Suppressor macrophage (primary cell): ENCODE measurements around the gene NAA20.
A peak's percentile ranks its signal among the peaks of the same experiment; 100 is the strongest.

ENCODE experiments used
- DNase-seq, 4 experiments: peaks; one replicate each; pipeline ENCODE4 v3.0.0-alpha.2; 2020 to 2022
- total RNA-seq, 17 experiments: gene quantifications; one replicate each; lab custom pipeline; 2026; ENCODE audit warnings: mixed read lengths in 6 of 17, inconsistent platforms in 3 of 17; lab: John Stamatoyannopoulos, UW

Gene NAA20, protein sequence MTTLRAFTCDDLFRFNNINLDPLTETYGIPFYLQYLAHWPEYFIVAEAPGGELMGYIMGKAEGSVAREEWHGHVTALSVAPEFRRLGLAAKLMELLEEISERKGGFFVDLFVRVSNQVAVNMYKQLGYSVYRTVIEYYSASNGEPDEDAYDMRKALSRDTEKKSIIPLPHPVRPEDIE
- 25.7 to 67.2 (median 47.1) reads per million in 17 experiments for total RNA-seq

DNA sequence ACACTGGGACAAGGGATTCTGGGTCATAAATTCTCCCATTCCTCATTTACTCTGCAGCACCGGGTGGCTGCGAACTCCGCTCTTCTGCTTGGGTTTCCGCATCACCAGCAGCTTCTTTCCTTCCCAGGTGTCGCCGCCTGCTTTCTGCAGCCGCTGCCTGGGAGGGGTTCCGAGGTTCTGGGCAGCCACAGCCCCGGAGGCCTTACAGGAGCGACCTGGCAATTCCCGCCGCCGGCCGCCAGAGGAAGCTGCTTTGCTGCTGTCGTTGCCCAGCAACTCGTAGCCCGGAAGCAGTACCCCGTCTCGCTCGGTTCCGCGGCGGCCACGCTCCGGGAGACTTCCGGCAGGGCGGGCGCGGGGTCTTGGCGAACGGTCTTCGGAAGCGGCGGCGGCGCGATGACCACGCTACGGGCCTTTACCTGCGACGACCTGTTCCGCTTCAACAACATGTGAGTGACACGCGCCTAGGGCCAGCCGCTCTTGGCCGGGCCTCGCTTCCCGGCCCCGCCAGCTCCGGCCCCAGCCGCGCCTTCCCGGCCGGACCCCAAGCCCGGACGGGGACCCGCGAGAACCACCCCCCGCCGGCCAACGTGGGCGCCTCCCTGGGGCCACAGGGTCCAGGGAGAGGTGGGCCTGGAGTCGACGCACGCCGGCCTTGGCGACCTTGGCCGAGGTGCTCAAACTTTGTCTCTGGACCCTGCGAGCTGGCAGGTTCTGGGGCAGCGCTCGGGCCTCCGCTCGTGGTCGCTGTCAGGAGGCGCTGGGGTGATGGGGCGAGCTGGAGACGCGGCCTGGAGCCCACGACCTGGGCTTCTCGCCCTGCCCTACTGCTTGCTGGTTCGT, at the start of gene NAA20:
Gene NAA20, plus strand, starts transcription at position 362 of the 843 bp plus-strand sequence. Its CDS starts 35 bp downstream, at position 397.
- DNase-seq, result peak; percentile 89 to 96 (median 95)

DNA sequence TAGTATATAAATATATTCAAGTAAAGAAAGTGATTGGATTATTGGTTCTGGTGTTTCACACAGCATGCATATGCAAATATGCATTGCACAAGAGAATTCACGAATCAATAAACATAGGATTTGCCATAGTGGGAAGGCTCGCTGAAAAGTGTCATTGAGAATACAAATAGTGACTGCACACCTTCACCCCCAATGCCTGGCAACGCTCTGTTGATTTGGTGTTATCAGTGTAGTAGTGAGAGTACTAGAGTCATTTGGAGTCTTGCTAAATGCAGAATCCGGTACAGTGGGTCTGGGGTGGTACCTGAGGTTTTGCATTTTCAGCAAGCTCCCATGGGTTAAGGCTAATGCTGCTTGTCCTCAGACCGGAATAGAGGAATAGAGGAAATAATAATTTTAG, 49.7 kb upstream of the NAA20 start:
- DNase-seq, result no peak

DNA sequence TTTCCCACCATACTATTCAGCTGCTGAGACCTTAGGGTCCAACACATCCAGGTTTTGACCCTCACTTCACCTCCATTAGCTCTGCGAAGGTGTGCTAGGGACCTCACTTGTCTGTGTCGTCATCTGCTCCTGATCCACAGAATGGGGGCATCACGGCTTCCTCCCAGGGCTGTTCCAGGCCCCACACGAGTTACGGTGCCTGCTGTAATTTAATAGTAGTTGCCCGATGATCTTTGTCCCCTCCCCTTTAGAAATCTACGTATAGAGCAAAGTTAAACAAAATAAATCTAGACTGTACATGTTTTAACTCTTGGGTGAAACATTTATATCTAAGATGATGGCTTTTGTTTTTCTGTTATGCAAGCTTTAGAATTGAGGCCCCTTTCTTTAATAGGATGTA, 49.1 kb upstream of the NAA20 start:
- no peak for DNase-seq

DNA sequence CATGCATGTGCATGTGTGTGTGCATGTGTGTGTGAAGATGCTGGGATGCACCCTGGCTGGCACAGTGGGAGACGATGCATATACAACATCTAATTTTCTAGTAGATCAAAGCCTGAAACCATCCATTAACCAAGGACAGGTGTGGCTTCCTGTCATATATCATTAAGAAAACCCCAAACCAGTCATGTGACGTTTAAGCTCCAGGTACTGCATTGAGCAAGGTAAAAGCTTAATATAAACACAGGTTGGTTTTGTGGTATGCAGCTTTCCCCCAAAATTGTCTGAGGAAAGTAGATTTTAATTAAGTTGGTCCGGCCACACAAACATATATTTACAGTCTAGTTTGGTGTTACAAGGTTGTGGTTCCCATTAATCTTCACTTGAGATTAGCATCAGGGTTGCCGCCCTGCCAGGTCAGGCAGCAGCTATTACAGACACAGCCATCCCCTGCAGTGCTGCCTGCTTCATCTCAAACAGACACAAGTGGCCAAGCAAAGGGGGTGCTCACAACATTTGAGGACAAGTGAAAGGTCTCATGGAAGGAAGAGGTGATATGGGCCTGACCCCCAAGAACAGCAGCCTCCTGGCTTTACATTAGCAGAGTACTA, 48.6 kb upstream of the NAA20 start:
- DNase-seq, result no peak

DNA sequence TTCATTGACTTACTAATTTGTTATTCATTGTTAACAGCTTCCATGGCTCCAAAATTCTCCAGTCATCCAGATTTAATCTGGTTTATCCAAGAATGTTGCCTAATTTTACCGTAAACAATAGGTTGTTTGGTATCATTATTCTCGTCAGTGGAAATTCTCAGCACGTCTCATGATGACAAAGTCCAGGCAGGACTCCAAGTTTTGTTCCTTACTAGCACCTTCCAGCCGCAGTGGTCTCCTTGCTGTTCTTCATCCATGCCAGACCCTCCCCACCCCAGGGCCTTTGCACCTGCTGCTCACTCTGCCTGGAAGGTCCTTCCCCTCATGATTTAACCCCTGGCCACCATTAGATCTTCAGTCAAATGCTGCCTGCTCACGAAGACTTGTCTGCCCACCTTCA, 48.1 kb upstream of the NAA20 start:
- DNase-seq, result no peak

DNA sequence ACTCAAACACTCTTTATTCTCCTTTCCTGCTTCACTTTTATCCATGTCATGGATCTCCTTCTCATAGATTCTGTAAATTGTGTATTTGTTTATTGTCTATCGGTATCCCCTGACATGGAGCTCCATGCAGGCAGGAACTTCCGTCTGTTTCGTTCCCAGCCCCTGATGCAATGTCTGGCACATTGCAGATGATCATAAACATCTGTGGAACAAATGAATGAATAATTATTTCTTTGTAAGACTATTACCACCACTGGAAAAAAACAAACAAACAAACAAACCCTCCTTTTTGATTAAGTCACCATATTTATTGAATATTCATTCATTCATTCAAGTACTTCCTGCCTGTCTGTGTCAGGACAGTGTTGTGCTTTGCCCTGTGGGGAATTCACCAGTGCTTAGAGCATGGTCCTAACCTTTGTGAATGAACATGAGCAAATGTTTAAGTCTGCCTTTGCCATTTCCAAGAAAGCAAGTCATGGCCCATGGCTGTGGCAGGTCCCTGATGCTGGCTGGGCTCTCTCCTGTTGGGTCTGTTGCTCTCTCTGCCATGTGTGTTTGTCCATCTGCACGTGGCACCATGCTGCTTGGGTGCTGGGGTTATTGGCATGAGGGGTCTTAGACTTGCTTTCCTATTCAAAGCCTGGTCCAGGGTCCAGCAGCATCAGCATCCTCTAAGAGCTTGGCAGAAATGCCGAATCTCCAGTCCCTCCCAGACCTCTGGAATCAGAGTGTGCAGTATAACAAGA, 47.5 kb upstream of the NAA20 start:
- no peak for DNase-seq

DNA sequence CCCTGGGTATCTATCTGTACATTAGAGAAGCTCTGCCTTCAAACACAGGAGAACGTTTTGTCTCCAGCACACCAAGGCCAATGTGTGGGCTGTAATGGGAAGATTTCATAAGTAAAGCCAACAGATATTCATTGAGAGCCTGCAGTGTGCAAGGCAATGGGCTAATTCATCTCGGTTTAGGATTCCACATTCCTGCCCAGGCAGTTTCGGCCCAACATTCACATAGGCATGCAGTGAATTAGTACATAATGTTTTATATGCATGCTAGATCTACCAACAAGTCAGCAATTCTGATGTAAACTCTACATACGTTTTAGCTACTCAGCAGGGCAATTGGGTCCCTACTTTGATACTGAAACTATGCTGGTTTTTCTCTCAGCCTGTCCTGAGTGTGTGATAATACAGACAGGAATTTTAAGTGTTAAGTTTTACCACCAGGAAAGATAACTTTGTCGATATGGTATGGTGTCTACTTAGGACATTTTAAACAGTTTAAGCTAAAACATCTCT, 46.9 kb upstream of the NAA20 start:
- no peak for DNase-seq

DNA sequence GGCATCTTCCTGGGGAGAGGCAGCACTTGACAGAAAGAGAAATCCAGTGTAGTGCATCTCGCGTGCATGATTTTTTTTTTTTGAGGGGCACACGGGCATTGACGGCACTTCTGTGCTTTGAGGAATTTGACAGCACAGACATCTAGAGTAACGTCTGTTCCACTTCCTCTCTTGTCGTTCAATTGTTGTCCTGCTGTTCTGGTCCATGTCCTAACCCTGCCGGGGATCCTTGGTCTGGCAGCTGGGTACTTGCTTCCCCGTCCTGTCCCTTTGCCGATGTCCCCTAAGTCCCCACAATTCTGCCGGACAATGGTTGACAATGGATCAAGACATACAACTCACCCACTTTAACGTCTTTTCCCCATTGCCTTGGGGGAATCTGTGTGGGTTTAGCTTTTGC, 46.0 kb upstream of the NAA20 start:
- peak; percentile 55 to 73 (median 67) for DNase-seq

DNA sequence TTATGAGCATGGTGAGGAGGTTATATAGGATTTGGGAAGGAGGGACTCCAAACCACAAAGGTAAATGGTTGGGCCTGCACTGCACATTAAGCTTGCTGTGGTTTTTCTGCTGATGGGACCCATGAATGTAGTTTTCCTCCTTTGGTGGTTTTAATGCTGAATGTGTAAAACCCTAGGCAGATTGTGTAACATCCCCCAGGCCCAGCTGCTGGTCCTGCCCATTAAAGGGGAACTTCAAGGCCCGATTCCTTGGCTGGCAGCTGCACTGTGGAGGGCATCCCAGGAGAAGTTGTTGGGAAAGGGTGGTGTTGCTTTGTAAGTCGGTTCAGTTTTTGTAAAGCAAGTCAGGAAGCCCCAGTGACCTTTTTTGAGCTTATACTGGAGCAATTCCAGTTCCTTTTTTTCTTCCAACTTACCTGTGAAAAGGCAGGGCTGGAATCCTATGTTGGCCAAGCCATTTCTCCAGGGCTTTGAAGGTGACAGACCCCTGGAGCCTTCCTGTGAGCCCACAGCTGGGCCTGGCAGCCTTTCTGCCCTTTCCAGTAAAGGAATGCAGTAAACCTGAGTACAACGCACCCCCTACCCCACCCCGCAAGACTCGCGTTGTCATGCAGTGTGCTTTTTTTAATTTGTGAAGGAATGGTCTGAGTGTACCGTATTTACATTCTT, 43.1 kb upstream of the NAA20 start:
- DNase-seq, result peak; percentile 85 to 94 (median 93)

DNA sequence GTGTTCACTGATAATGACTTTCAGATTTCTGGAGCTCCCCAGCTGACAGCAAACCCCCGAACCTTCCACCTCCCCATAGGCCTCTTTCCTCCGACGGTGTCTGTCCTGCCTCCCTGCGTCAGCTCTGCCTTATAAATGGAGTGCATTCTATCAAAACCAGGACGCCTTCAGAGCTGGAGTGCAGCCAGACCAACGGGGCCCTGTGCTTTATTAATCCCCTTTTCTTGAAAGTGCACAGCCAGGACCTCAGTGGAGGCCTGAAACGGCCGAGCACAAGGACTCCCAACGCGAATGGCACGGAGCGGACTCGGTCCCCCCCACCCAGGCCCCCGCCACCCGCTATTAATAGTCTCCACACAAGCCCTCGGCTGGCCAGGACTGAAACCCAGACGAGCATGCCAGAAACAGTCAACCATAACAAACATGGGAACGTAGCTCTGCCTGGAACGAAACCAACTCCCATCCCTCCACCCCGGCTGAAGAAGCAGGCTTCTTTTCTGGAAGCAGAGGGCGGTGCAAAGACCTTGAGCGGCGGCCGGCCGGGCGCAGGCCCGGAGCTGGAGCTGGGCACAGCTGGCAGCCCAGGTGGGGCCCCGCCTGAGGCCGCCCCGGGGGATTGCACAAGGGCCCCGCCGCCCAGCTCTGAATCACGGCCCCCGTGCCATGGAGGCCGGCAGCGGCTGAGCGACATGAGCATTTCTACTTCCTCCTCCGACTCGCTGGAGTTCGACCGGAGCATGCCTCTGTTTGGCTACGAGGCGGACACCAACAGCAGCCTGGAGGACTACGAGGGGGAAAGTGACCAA, 42.3 kb upstream of the NAA20 start:
- peak; percentile 93 to 97 (median 96) for DNase-seq

DNA sequence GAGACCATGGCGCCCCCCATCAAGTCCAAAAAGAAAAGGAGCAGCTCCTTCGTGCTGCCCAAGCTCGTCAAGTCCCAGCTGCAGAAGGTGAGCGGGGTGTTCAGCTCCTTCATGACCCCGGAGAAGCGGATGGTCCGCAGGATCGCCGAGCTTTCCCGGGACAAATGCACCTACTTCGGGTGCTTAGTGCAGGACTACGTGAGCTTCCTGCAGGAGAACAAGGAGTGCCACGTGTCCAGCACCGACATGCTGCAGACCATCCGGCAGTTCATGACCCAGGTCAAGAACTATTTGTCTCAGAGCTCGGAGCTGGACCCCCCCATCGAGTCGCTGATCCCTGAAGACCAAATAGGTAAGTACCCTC, 41.7 kb upstream of the NAA20 start:
- DNase-seq, result no peak

DNA sequence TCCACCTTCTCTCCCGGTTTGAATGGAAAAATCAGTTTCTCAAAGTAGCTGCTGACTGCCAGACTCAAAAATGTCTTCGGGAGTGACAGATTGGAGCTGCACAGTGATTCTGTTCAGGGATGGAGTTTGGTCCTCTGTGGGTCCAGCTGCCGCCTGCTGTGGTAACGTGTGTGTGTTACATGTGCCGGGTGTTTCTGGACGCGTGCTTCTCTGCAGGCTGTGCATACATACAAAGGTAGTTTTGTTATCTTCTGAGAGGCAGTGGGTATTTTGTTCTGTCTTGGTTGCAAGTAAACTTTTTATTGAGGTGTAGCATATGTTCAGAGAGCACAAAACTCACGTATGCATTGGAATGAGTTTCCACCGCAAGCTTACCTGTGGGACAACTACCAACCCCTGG, 41.3 kb upstream of the NAA20 start:
- DNase-seq, result no peak

DNA sequence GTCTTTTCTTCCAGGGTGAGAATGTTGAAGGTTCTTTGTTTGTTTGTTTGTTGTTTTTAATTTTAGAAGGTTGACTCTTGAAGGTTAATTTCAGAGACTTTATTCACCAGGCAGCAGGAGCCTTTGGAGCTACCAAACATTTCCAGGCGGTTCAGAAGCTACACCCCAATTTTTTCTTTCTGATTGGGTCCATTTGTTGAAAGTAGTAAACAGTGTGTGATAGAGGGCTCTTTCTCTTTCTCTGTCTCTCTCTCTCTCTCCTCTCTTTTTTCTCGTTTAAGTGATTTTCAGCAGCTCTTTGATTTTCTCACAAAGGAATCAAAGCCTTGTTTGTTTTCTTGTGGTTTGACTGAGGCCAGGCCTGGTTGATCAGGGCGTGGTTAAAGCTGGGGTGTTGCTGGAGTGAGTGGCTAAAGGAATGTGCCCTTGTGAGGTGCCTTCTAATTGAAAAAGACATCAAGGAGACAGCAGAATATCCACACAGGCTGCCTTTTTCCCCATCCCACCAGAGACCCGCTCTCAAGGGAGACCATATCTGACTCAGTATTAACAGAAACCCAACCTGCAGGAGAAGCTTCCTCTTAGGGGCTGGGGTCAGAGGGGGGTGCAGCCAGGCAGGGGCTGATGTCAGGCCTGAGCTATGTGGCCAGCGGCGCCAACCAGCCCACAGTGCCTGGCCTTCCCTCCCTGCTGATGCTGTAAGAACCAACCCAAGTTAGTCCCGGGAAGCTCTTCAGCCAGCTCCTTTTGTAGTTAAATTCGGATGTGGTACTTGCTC, 40.4 kb upstream of the NAA20 start:
- peak; percentile 31 to 71 (median 59) for DNase-seq

DNA sequence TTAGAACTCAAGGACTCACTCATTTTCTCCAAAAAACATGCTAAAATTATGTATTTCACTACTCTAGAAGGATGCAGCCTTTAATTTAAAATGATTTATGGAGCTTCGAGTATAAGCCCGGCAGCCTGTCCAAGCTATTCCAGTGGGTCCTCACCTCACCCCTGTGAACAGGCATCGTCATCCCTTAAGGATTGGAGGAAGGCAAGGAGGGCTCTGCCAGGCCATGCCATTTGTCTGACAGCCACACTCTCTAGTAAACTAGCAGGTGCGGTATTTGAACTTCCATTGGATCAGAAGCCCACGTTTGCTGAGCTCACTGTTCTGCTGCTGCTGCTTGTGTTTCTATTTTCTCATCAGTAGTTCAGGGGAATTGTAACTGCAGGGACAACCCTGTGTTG, 39.8 kb upstream of the NAA20 start:
- DNase-seq, result no peak

DNA sequence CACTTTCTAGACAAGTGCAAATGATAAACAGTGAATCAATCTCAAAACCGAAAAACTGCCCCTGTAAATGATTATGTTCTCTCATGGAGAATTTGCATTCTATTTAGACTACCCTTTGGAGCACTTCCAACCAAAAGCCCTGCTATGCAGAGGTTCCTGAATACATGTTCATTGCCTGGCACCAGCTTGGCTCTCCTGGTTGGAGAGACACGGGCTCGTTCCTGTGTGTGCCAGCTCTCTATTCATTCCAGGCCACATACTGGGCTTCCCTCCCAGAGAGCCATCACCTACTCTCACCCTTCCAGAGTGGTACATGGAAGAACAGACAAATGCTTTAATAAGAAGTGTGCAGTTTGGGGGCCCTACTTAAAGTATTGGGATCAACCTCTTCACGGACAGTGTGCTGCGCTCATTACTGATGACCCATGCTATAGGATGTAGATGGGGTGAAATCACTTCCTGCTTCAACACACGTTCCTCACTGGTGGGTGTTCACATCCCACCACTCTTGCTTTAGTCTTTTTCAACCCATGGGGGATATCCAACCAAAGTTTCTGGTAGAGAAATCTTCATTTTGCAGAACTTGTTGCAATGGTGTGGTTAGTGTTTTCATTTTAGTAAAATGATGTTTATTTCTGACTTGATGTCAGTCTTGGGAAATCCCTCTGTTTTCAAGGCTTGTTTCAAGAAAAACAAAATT, 38.5 kb upstream of the NAA20 start:
- peak; percentile 42 to 82 (median 68) for DNase-seq

DNA sequence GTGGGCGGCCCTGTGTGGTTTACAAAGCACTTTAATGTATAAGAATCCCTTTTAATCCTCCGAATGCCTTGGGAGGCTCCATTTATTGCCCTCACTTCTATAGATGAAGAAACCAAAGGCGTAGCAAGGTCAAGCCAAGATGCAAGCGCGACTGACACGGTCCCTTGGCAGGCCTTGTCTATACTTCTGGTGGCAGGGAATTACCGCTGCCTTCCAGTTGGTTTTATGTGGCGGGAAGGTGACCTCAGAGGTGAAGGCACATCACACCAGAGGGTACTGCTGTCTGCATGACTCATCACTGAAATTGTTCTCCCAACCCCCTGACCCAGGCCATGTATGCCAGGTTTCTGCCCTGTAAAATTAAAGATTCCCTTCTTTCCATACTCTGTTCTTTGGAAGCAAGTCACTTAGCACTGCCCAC, 36.1 kb upstream of the NAA20 start:
- DNase-seq, result peak in 1 of 4 experiments; percentile 24

DNA sequence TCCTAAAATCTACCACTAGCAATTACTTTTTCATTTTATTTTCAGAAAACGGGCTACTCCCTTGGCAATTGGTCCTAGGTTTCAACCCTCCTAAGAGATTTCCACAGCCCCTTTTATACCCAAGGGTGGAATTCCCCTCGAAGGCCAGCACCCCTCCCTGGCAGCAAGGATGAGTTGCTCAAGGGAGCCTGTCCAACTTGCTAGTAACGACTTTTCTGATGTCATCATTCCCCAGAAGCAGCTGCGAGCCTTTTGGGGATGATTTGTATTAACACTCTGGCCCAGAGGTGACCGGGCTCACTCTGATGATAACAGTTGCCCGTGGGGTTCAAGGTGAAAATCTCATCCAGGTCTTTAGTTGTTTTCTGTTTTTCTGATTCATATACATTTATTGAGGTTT, 30.7 kb upstream of the NAA20 start:
- peak; percentile 26 to 51 (median 46) for DNase-seq

DNA sequence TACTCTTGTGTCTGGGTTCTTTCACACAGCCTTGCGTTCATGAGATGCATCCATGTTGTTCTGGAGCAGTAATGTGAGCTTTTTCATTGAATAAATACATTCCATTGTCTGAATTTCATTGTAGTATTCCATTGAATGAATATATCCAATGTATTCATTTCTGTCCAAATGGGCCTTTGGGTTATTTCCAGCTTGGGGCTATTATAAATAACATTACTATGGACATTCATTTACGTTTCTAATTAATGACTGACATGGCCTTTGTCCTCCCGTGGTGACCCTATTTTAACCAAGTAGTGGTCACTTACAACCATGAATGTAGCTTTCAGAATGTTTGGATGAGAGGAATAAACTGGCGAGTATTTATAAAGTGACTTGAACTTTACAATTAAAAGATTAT, 30.1 kb upstream of the NAA20 start:
- DNase-seq, result no peak

DNA sequence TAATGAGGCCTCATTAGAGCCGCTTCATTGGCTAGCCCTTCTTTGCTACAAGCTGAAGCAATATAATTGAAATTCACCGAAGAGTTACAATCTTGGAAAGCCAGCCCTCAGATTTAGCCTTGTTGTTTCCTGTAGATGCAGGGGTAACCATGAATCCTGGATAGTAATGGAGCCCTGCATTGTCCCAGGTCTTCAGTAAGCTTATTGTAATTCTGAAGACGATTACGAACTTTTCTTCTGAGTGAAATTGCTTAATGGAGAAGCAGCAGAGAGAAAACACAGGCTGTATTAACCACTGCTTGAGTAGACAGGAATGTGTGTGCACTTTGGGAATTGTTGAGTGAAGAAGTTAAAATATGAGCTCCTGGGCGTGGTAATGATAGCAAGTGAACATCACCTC, 26.3 kb upstream of the NAA20 start:
- DNase-seq, result no peak

DNA sequence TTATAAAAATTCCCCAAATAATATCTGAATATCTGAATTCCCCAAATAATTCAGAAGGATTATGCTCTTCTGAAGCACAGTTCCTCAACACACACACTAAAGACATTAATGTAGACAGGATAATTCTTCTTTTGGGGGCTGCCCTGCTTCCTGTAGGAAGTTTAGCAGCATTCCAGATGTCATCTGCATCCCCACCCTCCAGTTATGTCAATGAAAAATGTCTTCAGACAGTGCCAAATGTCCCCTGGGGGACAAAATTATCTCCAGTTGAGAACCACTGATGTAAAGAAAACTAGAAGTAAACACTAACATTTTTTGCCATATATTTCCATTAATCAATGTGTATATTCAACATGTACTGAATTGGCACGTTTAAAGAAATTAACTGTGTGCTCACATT, 25.9 kb upstream of the NAA20 start:
- DNase-seq, result no peak
